NCI-H1930 (cell line): ENCODE measurements around the gene BTBD2.

Source experiments
- DNase-seq, 2 experiments: peaks; one replicate each; lab custom pipeline; 2025; lab: John Stamatoyannopoulos, UW

The BTBD2 gene

DNA sequence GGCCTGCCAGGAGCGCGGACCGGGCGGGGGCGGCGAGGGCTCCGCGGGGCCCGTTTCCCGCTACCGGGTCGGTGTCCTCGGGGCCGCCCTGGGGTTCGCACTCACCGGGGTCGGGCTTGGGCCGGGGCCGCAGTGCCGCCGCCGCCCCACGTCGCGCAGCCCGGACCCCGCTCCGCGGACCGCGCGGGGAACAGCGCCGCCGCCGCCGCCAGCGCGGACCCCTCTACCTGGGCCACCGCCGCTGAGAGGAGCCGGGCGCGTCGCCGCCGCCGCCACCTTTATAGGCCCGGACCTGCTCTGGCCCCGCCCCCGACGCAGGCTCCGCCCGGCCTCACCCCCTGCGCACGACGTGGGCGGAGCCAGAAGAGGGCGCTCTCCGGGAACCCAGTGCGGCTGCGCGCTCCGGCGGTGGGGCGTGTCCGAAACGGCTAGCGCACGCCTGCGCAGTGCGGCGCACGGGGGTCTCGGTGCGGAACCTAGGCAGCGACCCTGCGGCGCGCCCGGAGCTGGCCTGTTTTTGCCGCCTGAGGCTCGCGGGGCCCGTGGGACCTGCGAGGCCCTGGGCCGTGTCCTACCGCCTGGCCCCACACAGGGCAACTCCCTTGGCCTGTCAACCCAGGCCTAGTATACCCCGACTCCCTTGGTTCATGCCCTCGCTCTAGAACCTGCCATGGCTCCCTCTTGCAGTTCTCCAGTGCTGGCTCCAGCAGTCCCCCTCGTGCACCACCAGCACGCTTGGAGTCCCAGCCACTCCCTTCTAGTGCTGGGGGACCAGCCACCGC is 35.7 kb upstream of the BTBD2 start, which contains the start of gene MKNK2:
MKNK2 (minus strand) TSS at position 254 of the 782 bp plus-strand sequence. CDS start 393 bp downstream, outside the sequence.
- peak; percentile 69 to 86 for DNase-seq

DNA sequence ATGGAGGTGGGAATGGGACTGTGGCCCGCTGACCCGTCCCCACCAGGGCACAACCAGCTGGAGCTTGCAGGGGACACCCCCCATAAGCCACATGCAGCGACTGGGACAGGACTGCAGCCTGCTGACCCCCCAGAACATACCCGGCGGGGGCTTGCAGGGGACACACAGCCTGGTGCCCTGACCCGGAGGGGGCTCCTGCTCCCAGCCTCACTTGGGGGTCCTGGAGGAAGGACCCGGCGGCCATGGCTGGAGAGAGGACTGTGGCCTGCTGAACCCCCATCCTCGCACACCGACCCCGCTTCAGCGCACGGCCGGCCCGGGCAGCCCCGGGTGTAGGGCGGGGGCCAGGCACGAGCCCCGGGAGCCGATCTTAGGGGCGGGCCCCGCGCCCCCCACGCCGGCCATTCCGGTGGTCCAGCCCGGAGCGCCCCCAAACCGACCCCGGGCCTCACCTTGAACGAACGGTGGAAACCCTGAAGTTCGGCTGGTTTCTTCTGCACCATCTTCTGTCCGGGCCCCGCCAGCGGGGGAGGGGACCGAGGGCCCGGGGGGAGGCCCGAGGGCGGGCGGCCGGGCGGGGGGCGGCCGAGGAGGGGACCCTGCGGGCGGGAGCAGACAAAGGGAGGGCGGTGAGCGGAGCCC is 35.0 kb upstream of the BTBD2 start:
- no peak for DNase-seq

DNA sequence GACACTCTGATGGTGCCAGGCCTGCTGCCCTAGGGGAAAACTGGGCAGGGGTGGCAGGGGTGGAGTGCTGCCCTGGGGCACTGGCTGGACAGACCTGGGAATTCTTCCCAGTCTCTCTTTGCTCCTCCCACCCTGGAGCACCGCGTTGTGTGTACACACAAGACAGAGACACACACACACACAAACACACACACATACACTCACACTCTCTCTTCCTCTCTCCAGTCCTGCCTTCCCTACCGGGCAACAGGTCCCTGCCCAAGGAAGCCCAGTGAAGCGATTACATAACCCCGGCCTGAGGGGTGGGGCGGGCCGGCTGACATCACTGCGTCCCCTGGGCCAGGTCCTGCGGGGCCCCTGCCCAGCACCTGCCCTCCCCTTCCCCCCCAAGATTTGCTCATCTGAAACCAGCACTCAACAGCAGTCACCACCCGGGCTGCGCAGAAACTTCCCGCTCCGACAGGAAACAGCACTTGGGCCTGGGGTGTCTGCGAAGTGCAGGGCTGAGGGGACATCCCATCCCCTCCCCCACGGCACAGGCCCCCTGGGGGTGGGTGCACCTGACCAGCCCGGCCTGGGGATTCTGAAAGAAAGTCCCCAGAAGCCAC is 34.3 kb upstream of the BTBD2 start:
- DNase-seq, result no peak

DNA sequence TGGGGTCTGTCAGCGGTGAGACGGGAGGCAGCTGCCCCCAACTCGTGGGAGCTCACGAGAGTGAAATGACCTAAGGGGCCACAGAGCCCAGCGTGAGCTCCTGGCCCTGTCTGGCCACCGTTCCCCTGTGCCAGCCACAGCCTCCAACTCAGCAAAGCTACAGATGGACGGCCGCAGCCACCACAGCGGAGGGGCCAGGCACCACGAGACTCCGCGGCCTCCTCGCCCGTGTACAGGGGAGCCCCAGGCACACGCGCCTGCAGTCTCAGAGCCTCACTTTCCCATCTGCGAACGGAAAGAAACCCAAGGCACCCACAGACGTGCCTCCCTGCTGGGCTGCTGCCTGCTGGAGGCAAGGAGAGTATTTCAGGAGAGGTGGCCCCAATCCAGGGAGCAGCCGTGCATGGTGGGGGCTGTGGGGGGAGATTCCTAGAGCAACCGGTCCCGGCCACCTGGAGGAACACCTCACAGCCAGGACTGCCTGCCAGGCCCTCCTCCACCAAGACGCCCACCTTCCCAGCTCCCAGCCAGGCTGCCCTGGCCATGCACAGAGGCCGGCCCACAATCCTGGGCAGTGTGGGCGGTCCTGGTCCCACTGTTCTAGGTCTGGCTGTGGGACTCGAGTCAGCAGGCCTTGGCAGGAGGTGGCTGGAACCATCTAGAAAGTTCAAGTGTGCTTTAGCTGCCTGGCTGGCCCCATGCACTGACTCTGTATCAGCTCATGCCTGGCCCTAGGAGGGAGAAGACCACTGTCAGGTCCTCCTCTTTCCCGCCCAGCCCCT is 33.6 kb upstream of the BTBD2 start:
- DNase-seq, result no peak

DNA sequence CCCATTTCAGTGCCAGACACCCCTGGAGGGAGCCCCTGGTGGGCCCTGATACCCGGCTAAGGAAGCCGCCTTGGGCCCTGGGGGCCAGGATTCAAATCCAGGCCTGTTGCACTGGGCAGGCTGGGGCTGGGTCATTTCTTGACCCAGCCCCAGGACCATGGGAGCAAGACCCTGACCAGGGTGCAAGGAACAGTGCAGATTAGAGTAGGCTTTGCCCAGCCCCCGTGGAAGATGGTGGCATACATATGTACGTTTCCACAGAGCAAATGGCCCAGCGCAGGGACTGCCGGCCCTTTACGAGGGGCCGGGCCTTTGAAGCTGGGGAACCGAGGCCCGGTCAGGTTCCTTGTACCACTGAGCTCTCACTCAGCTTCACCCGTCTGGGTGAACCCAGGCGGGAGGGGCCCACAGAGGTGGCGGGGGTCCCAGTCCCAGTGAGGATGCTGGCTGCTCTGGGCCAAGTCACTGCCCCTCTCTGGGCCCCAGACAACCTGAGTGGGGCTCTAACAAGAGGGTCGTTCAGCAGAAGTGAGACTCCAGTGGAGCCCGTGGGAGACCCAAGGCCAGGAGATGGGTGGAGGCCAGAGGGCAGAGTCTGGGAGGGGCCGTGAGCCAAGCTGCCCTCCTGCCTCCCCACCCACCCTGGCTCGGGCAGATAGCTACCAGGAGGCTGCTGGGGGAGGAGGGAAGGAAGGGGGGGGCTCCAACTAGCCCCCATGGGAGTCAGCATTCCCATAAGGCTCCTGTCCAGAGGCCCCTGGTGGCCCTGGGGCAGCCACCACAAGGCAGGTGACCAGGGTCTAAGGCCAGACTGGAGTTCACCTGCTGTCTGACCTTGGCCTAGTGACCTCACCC is 32.8 kb upstream of the BTBD2 start:
- no peak for DNase-seq

DNA sequence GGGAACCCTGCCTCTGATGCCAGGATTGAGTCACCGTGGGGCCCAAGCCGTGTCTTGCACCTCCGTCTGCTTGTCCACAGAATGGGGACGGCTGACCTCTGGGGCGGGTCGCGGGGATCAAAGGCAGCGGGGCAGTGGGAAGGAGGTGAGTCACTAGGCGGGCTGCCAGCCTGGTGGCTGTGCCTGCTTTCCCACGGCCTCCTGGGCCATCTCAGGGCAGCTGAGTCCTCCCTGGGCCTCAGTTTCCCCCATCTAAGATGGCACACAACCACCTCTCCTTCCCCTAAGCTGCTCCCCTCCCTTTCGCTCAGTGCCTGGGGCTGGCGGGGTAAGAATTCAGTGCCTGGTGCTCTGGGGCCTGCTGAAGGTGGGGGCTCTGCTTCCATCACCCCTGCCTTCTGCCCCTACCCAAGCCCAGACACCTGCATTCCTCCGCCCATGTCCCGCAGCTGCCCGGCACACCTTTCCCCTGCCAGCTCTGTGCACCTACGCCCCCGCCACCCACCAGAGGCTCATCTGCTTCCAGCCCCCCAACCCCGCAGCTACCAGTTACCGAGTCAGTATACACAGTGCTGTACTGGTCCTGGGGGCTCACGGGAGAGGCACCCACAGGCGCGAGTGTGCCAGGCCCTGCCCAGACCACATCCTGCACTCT is 32.1 kb upstream of the BTBD2 start:
- DNase-seq, result no peak

DNA sequence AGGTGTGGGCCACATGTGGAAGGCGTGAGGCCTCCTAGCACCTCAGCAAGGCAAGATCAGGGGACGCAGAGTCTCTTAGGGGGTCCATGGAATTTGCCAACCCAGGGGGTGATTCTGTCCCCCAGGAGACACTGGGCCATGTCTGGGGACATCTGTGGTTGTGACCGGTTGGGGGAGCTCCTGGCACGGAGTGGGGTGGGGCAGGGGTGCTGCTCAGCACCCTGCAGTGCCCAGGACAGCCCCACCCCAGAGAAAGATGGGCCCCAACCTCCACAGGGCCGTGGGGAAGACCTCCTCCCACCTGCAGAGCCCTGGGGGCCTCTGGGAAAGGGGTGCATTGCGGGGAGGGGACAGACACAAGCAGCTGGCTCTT is 31.5 kb upstream of the BTBD2 start:
- no peak for DNase-seq

DNA sequence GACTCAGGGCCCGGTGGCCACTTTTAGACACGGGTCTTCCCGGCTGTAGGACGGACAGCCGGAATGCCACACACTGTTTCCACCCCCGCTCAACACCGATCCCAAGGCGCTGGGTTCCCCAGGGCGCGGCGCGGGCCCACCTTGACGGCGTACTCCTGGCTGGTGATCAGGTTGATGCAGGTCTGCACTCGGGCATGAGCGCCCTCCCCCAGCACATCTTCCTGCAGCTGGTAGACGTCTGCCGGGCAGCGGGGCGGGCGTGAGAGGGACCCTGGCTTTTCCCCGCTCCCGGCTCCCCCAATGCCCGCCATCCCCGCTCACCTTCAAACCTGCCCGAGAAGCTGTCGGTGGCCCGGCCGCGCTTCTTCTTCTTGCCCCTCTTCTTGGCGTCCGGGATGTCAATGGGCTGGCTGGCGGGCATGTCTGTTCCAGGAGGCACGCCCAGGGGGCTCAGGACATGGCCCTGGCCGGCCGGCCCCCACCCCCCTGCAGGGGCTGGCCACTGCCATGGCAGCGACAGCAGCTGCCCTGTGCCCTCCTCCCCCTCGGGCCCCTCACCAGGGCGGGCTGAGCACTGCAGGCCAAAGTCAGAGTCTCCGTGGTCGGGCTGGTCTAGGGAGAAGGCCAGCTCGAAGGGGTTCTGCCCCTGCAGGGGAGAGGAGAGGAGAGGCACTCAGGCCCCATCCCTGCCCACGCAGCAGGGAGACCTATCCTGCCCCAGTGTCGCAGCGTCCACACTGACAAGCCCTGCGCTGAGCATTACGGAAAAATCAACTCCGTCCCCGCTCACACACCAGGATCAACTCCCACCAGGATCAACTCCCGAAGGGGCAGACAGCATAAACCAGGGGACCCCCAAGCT is 30.8 kb upstream of the BTBD2 start:
- no peak for DNase-seq

DNA sequence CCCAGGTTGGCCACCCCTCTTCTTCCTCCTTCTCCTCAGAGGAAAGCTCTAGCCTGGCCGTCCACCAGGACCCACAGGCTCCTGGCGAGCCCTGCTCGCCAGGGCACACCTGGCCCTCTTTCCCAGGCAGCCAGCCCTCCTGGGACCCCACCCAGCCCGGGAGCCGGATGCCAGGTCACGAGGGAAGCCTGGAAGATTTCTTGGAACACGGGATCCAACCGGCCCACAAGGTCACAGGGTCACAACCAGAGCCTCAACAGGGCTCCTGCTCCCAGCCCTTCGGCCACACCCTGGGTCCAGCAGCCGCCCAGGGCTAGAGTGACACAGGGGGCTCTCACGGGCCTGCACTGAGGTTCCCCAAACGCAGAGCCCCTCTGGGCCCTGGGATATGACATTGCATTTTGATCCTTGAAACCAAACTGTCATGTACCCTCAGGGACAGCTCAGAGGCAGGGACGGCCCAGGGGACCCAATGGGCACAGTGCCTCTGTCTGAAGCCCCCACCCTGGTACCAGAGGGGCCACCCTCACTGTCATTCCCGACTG is 30.1 kb upstream of the BTBD2 start:
- DNase-seq, result no peak

DNA sequence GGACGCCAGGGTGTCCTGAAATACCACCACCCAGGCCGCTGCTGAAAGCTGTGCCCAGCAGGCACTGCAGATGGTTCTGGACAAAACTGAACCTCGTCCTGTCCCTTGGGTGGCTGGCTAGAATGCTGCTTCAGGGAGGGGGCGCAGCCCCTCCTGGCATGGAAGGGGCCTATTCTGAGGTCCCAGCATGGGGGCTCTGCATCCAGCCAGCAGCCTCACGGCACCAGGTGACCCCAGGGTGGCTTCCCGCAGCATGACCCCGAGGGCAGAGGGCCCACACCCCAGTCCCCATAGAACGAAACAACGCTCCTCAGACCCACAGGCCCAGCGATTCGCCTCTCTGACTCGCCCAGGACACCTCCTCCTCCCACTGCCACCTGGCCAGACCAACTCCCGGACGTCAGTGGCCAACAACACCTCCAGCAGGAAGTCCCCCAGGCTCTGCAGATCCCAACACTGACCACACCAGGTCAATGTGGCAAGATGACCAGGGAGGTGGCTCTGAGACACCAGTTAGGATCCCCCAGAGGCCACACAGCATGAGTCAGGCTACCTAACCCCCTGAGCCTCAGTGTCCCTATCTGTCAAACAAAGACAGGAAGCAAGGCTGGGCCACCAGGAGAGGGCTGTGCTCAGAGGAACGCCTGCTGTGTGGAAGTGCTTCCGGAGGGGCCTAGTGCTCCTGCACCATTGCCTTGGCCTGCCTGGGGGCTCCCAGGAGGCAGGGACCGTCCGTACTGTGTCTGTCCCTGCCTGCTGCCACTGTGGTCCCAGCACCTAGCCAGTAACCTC is 29.4 kb upstream of the BTBD2 start:
- DNase-seq, result no peak

DNA sequence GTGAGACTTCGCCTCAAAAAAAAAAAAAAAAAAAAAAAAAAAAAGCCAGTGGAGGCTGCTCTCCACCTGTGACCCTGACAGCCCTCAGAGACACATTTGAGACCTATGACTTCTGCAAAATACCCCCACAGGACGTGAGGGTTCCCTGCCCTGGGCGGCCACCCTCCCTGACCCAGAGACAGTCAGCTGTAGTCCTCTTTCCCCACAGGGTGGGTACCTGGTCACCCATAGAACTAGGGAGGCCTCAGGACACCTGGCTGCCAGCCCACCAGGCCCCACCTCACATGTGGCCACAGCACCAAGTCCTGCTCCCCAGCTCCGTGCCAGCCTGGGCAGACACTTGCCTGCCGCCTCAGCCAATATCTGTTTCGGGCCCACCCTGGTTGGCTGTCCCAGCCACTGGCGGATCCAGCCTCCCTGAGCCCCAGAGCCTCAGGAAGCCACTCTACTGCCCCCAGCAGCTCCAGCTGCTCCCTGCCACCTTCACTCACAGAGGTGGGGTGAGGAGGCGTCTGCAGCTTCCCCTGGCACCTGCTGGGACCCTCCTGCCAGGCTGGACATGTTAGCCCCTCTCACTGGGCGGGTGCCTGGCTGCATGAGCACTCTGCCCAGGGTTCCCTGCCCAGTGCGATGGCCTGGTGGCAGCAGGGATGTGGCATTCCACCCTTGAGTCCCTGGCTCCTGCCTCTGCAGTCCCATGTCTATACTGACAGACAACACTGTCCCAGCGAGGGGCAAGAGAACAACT is 28.6 kb upstream of the BTBD2 start:
- DNase-seq, result no peak

DNA sequence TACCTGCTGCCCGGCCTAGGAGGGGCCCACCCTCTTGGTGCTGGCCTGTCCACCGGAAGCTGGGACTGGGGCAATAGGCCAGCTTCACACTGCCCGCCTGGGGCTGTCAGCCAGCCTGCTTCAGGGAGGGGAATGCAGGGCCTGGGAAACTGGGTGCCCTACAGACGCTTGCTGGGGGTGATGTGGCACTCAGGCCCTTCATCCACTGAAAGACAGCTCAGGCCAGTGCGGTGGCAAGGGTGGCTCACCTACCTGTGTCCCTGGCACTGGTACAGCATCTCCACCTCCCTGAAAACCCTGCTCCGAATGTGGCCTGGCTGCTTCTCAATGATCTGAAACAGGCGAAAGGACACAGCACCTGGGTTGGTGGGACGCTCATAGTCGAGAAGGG is 27.7 kb upstream of the BTBD2 start:
- no peak for DNase-seq

DNA sequence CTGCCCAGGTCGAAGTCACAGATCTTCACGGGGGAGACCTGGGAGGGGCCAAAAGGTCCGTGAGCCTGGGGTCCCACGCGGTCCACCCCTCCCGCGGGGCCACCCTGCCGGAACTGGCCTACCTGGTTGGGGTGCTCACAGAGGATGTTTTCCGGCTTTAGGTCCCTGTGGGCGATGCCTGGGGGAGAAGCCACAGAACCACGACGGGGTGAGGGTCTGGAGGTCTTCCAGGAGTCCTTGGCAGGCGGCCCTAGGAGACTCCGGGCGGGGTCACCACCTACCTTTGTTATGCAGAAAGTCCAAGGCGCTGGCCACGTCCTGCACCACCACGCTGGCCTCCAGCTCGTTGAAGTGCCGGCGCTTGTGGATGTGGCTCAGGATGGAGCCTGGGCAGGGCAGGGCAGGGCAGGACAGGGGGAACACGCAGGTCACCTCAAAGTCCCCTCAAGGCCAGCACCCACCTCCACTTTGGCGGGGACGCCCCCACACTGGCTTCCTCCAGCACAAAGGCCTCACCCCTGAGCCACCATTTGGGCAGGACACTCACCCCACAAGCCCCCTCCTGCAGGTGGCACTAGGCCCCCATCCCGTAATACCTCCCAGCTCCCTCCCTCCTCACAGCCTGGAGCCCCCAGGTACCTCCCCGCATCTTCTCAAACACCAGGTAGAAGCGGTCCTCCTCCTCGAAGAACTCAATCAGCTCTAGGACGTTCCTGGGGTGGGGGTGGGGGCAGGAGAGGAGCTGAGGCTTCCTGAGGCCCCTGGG is 27.2 kb upstream of the BTBD2 start:
- no peak for DNase-seq

DNA sequence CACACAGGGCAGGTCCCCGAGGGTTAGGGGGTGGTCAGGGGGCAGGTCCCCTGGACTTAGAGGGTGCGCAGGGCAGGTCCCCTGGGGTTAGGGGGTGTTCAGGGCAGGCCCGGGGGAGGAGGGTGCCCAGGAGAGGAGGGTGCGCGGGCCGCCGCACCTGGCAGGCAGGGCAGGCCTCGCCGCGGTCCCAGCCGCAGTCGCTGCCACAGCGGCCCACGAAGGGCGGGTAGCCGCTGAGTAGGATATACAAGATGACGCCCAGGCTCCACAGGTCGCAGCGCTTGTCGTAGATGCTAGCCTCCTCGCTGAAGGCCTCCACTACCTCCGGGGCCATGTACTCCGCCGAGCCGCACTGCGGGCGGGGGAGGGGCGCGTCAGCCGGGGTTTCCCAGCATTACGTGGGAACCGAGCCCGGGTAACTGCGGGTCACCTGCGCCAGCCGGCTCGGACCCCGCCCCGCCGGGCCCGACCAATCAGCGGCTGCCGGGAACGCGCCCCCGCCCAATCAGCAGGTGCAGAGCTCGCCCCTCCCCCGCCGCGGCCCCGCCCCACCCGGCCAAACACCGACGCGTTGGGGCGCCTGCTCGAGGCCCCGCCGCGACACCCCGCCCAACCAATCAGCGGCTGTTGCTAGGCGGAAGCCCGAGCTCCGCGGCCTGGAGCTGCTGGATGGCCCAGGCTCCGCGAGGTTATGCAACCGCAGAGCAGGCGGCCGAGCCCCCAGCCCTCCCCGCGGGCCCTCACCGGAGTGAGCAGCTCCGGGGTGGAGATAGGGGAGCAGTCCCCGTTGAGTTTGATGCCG is 26.4 kb upstream of the BTBD2 start:
- peak; percentile 85 to 90 for DNase-seq

DNA sequence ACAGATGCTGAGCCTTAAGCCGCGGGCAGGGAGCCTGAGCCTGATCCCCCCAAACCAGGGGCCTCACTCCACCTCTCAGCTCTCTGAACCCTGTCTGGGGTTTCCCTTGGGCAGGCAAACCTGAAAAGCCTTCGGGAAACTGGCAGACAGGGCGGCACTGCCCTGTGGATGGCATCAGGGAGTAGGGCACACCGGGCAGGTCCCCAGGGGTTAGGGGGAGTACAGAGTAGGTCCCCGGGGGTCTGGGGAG is 25.8 kb upstream of the BTBD2 start:
- no peak for DNase-seq

DNA sequence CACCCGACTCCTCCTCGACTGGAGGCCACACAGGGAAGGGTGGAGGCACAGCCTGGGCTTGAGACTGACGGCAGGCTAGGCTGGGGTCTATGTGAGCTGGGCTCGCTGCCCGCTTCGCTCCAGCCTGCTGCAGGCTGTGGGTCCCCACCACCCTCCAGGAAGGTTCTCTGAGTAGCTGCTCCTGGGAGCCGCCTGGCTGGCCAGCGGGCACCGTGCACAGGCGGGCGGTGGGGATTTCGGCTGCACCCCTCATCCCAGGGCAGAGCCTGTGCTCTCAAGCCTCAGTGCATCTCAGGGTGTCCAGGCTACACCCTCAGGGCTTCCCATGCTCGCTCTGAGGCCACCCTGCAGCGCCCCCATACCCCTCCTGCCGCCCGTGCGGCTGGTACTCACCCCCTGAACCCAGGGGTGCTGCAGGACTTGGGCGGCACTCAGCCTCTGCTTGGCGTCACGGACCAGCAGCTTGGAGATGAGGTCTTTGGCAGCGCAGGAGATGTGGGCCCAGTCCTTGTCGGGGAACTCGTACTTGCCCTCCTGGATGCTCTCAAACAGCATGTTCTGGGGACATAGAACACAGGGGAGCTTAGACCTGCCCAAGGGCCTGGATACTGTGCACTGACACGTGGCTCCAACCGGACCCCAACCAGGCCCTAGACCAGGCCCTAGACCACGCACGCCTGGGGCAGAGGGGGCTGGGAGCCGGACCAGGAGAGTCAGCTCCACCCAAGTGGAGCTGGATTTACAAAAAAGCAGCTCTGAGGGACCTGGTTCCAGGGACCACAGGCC is 25.3 kb upstream of the BTBD2 start:
- DNase-seq, result no peak
